ENCODE data around the gene PPP1R14B. TPM values are rescaled to one million over a fixed set of nuclear protein-coding genes. Genes with fewer than 3 reads are reported as not detected.
A peak's percentile ranks its signal among the peaks of the same experiment; 100 is the strongest.

PPP1R14B gene
- polyA plus RNA-seq, 3 donors: 11.7 to 40.7 (median 34.2) TPM

DNA sequence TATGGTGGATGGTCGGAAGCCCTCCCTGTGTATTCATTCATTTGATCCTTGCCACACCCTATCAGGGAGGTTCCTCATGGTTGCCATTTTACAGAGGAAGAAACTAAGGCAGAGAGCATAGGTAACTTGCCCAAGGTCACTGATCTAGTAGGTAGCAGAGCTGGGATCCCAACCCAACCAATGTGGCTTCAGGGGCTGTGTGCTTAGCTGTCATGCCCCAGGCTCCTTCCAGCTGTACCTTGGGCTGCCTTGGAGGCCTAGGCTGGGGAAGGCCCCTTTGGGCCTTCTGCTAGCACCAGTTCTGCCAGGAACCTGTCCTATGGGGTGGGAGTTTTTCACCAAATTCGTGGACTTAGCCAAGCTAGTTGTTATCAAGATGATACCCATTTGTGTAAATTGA is 29.1 kb upstream of the PPP1R14B start:
- Histone ChIP-seq H3K4me3 (replicated peaks in 1 of 3; ENCODE audit: low read depth in 2 of 3, low read length in 3 of 3) (no peak overlapping the region), H2AFZ (ENCODE audit: insufficient read depth, low read depth, low read length, poor library complexity, severe bottlenecking) (no peak overlapping the region), H4K20me1 (ENCODE audit: insufficient read depth, low read length) (no peaks in the 10 kb centered on the region), H3K27ac (ENCODE audit: low read depth in 1 of 2, low read length in 2 of 2) (no peak overlapping the region), H3K27me3 (ENCODE audit: control insufficient read depth in 2 of 2, insufficient read depth in 2 of 2, low read length in 2 of 2) (no peaks in the 10 kb centered on the region), H3K36me3 (replicated peaks in 1 of 2; ENCODE audit: control insufficient read depth in 1 of 2, insufficient read depth in 2 of 2, low read length in 2 of 2) (peaks cover 4 to 25% of the 10 kb centered on the region in 2 donors), H3K9me3 (replicated peaks in 1 of 2; ENCODE audit: control insufficient read depth in 1 of 2, insufficient read depth in 1 of 2, low read length in 2 of 2) (no peaks in the 10 kb centered on the region), H3K4me1 (ENCODE audit: control insufficient read depth in 1 of 2, insufficient read depth in 2 of 2, low read length in 2 of 2) (peaks cover 8 to 10% of the 10 kb centered on the region in 2 donors), H3K9ac (ENCODE audit: insufficient read depth, low read length, poor library complexity, severe bottlenecking) (no peak overlapping the region), H3K79me2 (ENCODE audit: insufficient read depth, low read length) (peaks cover 8% of the 10 kb centered on the region), H3K4me2 (replicated peaks; ENCODE audit: extremely low read depth, low read length, poor library complexity, severe bottlenecking) (no peak overlapping the region)
- peaks cover 16 to 33% of the 10 kb centered on the region in 2 donors for H3K36me3 Mint-ChIP-seq
- TF ChIP-seq, protein P1, sequence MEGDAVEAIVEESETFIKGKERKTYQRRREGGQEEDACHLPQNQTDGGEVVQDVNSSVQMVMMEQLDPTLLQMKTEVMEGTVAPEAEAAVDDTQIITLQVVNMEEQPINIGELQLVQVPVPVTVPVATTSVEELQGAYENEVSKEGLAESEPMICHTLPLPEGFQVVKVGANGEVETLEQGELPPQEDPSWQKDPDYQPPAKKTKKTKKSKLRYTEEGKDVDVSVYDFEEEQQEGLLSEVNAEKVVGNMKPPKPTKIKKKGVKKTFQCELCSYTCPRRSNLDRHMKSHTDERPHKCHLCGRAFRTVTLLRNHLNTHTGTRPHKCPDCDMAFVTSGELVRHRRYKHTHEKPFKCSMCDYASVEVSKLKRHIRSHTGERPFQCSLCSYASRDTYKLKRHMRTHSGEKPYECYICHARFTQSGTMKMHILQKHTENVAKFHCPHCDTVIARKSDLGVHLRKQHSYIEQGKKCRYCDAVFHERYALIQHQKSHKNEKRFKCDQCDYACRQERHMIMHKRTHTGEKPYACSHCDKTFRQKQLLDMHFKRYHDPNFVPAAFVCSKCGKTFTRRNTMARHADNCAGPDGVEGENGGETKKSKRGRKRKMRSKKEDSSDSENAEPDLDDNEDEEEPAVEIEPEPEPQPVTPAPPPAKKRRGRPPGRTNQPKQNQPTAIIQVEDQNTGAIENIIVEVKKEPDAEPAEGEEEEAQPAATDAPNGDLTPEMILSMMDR (IDR thresholded peaks at IDR 0.05): no peak
- H3K4me3 Mint-ChIP-seq: no peak overlapping the region
- peaks cover 8% of the 10 kb centered on the region for H3K4me1 Mint-ChIP-seq
- intact Hi-C loops (cut with micrococcal nuclease): no loop called here
- DNase-seq: no peak
- no CpG with 5 or more reads among the region's 2 CpGs for WGBS (ENCODE audit: insufficient coverage)
- no peak overlapping the region for H3K27ac Mint-ChIP-seq
- no peaks in the 10 kb centered on the region for H3K9me3 Mint-ChIP-seq
- H3K27me3 Mint-ChIP-seq (ENCODE audit: low read depth in 3 of 3): peaks cover 0 to 1% (median 0%) of the 10 kb centered on the region in 3 donors

DNA sequence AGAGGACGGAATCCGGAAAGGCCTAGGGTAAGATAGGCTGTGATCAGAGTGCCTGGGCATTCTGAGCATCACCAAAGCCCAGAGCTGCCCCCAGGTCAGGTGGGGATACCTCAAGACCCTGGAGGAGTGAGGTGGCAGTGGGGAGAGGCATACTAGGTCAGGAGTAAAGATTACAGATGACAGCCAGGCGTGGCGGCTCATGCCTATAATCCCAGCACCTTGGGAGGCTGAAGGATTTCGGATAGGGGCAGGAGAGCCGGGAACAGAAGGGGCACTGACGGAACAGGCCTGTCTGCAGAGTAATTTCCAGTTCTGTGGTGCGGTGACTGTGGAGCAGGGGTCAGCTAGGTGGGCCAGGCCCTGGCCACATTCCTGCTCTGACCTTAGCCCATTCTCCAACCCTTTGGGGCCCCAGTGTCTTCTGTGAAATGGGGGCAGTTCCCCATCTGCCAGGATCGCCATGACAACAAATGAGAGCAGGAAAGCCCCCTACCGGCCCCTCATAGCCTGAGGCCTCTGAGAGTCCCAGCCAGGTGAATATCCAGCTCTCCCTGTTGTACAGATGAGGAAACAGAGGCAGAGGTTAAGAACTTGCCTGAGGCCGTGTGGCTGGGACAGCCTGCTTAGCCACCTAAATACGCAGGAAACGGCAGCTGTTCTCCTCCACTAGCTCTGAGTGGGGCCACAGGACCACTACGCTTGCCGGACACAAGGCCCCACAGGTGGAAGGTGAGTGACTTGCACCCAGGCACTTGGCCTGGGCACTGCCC is 28.5 kb upstream of the PPP1R14B start:
- H3K9me3 ChIP-seq (replicated peaks in 1 of 2; ENCODE audit: control insufficient read depth in 1 of 2, insufficient read depth in 1 of 2, low read length in 2 of 2): no peaks in the 10 kb centered on the region
- H3K36me3 ChIP-seq (replicated peaks in 1 of 2; ENCODE audit: control insufficient read depth in 1 of 2, insufficient read depth in 2 of 2, low read length in 2 of 2): peaks cover 4 to 25% of the 10 kb centered on the region in 2 donors
- H3K27ac Mint-ChIP-seq: peak overlapping the region in 1 of 7 donors; percentile 26
- H3K27me3 ChIP-seq (ENCODE audit: control insufficient read depth in 2 of 2, insufficient read depth in 2 of 2, low read length in 2 of 2): no peaks in the 10 kb centered on the region
- no peak for DNase-seq
- H3K9ac ChIP-seq (ENCODE audit: insufficient read depth, low read length, poor library complexity, severe bottlenecking): no peak overlapping the region
- no peak overlapping the region for H3K4me2 ChIP-seq (replicated peaks; ENCODE audit: extremely low read depth, low read length, poor library complexity, severe bottlenecking)
- H3K79me2 ChIP-seq (ENCODE audit: insufficient read depth, low read length): peaks cover 8% of the 10 kb centered on the region
- 97% methylated on average over 13 of the region's 15 CpGs for WGBS (ENCODE audit: insufficient coverage)
- intact Hi-C loops (cut with micrococcal nuclease): no loop called here
- no peak overlapping the region for H3K4me3 Mint-ChIP-seq
- H3K9me3 Mint-ChIP-seq: no peaks in the 10 kb centered on the region
- no peak overlapping the region for H2AFZ ChIP-seq (ENCODE audit: insufficient read depth, low read depth, low read length, poor library complexity, severe bottlenecking)
- H3K4me1 ChIP-seq (ENCODE audit: control insufficient read depth in 1 of 2, insufficient read depth in 2 of 2, low read length in 2 of 2): peaks cover 8 to 10% of the 10 kb centered on the region in 2 donors
- no peak overlapping the region for H3K4me3 ChIP-seq (replicated peaks in 1 of 3; ENCODE audit: low read depth in 2 of 3, low read length in 3 of 3)
- no peaks in the 10 kb centered on the region for H4K20me1 ChIP-seq (ENCODE audit: insufficient read depth, low read length)
- H3K36me3 Mint-ChIP-seq: peaks cover 16 to 33% of the 10 kb centered on the region in 2 donors
- peaks cover 0 to 1% (median 0%) of the 10 kb centered on the region in 3 donors for H3K27me3 Mint-ChIP-seq (ENCODE audit: low read depth in 3 of 3)
- H3K27ac ChIP-seq (ENCODE audit: low read depth in 1 of 2, low read length in 2 of 2): no peak overlapping the region
- peaks cover 8% of the 10 kb centered on the region for H3K4me1 Mint-ChIP-seq
- TF ChIP-seq, protein P1 (IDR thresholded peaks at IDR 0.05): no peak
